Measurements from ENCODE around the gene AHCYL1. TPM values are rescaled to one million over a fixed set of nuclear protein-coding genes. Genes with fewer than 3 reads are reported as not detected.

AHCYL1 gene
- total RNA-seq, 1 experiment from 2014 or later = 92.0 TPM

DNA sequence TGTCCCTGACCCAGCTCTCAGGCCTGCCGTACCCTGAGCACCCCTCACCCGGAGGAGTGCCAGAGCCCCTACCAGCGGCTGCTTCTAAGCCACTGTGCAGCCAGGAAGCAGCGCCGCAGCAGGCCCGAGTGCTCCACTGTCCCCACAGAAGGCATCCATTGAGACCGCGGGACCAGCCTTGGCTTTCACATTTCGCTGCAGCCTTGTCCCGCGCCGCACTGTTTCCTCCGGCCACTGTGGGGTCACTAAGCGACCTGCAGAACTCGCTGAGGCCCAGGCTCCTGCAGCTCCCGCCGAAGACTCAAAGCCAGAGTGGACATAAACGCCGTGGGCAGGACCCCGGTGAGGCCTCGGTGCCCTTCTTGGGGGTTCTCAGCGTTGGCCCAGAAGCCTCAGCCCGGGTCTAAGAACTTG, 82.9 kb downstream of the AHCYL1 start:
- no peak for DNase-seq (ENCODE audit: low read depth, low spot score)
- intact Hi-C loops (cut with micrococcal nuclease) = no loop called here
- no TSS peak for BruUV-seq (replicated peaks)

DNA sequence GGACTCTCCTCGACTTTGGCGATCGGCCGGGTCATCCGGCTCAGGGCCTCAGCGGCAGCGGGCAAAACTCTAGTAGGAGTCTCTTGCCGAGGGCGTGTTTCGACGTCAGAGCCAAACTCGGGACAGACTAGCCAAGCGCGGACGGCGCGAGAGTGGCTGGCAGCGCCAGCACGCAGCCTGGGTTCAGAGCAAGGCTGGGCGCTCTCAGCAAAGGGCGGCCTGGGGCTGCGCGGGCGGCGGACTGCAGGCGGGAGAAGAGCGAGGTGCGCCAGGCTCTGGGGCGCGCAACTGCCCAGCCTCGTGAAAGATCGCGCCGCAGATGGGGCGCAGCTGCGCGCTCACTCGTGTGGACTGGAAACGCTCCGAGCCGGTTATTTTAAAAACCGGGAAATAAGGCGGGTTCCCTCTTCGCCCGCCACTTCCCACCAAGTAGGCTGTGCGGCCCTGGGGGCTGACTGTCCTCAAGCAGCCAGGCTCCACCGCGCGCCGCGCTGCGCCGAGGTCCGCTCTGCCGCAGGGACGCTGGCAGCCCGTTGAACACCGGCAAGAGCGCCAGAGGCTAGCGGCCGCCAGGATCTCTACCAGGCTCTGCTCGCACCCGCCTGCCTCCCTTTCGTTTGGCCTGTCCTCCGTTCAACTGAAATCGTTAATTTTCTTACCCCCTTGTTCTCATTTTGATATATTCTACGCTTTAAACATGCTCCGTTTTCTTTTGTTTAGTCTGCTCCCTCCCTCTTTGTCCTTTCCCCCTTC, 83.5 kb downstream of the AHCYL1 start:
- Histone ChIP-seq H3K27me3 (ENCODE audit: insufficient read depth, low read length) (no peaks in the 10 kb centered on the region), H3K79me2 (ENCODE audit: insufficient read depth, low read length) (no peaks in the 10 kb centered on the region), H3K4me2 (ENCODE audit: low read length) (no peak overlapping the region), H3K9me3 (ENCODE audit: control insufficient read depth in 1 of 2, insufficient read depth in 1 of 2, low read depth in 1 of 2, low read length in 2 of 2) (no peaks in the 10 kb centered on the region), H3K27ac (ENCODE audit: low read depth, low read length) (no peak overlapping the region), H3K4me1 (ENCODE audit: control insufficient read depth in 1 of 2, insufficient read depth in 2 of 2, low read length in 2 of 2) (no peaks in the 10 kb centered on the region), H4K20me1 (ENCODE audit: insufficient read depth) (no peaks in the 10 kb centered on the region), H3K36me3 (ENCODE audit: control insufficient read depth in 1 of 2, insufficient read depth in 2 of 2, low read length in 2 of 2) (no peaks in the 10 kb centered on the region), H3K9me2 (ENCODE audit: insufficient read depth) (no peaks in the 10 kb centered on the region), H3K4me3 (replicated peaks in 1 of 2; ENCODE audit: low read depth in 1 of 2, low read length in 2 of 2) (no peak overlapping the region), H2AFZ (ENCODE audit: low read depth, low read length, poor library complexity, severe bottlenecking) (no peak overlapping the region), H3K9ac (ENCODE audit: low read length) (no peak overlapping the region)
- CTCF ChIA-PET = interaction anchor here (1.8 kb wide), 1 partner anchor 20 kb away, joined by 4 read pairs; no protein-coding TSS in a partner anchor
- ATAC-seq (no peak), DNase-seq (ENCODE audit: low read depth, low spot score) (no peak)
- intact Hi-C loops (cut with micrococcal nuclease) = no loop called here
- no peak for TF ChIP-seq SIN3A (IDR thresholded peaks at IDR 0.05; ENCODE audit: low read depth)
- no peak for TF ChIP-seq ZFX (IDR thresholded peaks at IDR 0.05)
- no peak for TF ChIP-seq CEBPB (IDR thresholded peaks at IDR 0.05; ENCODE audit: low read depth)
- TF ChIP-seq RAD21 (IDR thresholded peaks at IDR 0.05; ENCODE audit: low read depth) = no peak
- TF ChIP-seq EGR1 (IDR thresholded peaks at IDR 0.05; ENCODE audit: low read depth) = no peak
- no peak for TF ChIP-seq ELF1 (IDR thresholded peaks at IDR 0.05; ENCODE audit: borderline replicate concordance, low read depth)
- no peak for TF ChIP-seq TCF7L2 (IDR thresholded peaks at IDR 0.05; ENCODE audit: borderline replicate concordance, extremely low read depth, insufficient read depth, insufficient read length)
- TF ChIP-seq, protein P1, sequence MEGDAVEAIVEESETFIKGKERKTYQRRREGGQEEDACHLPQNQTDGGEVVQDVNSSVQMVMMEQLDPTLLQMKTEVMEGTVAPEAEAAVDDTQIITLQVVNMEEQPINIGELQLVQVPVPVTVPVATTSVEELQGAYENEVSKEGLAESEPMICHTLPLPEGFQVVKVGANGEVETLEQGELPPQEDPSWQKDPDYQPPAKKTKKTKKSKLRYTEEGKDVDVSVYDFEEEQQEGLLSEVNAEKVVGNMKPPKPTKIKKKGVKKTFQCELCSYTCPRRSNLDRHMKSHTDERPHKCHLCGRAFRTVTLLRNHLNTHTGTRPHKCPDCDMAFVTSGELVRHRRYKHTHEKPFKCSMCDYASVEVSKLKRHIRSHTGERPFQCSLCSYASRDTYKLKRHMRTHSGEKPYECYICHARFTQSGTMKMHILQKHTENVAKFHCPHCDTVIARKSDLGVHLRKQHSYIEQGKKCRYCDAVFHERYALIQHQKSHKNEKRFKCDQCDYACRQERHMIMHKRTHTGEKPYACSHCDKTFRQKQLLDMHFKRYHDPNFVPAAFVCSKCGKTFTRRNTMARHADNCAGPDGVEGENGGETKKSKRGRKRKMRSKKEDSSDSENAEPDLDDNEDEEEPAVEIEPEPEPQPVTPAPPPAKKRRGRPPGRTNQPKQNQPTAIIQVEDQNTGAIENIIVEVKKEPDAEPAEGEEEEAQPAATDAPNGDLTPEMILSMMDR (IDR thresholded peaks at IDR 0.05 in 2 of 3, conservative IDR thresholded peaks at IDR 0.05 in 1 of 3; ENCODE audit: borderline replicate concordance in 1 of 3, insufficient read depth in 1 of 3, low read depth in 2 of 3, low read length in 2 of 3) = no peak
- TF ChIP-seq, protein P2, sequence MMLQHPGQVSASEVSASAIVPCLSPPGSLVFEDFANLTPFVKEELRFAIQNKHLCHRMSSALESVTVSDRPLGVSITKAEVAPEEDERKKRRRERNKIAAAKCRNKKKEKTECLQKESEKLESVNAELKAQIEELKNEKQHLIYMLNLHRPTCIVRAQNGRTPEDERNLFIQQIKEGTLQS (IDR thresholded peaks at IDR 0.05) = no peak
- POLR2A ChIA-PET = no interaction called here
- RAD21 ChIA-PET (ENCODE audit: low non-redundant PET in 1 of 2, low total read pairs in 2 of 2, uncharacterized antibody in 2 of 2, unreplicated experiment in 2 of 2) = no interaction called here
- BruUV-seq (replicated peaks) = no TSS peak

More for the DNA sequence above, 82.9 kb downstream of the AHCYL1 start:
- Histone ChIP-seq H3K27me3 (ENCODE audit: insufficient read depth, low read length) (no peaks in the 10 kb centered on the region), H4K20me1 (ENCODE audit: insufficient read depth) (no peaks in the 10 kb centered on the region), H3K4me3 (replicated peaks in 1 of 2; ENCODE audit: low read depth in 1 of 2, low read length in 2 of 2) (no peak overlapping the region), H3K27ac (ENCODE audit: low read depth, low read length) (no peak overlapping the region), H3K9ac (ENCODE audit: low read length) (no peak overlapping the region), H3K4me2 (ENCODE audit: low read length) (no peak overlapping the region), H3K4me1 (ENCODE audit: control insufficient read depth in 1 of 2, insufficient read depth in 2 of 2, low read length in 2 of 2) (no peaks in the 10 kb centered on the region), H3K36me3 (ENCODE audit: control insufficient read depth in 1 of 2, insufficient read depth in 2 of 2, low read length in 2 of 2) (no peaks in the 10 kb centered on the region), H2AFZ (ENCODE audit: low read depth, low read length, poor library complexity, severe bottlenecking) (no peak overlapping the region), H3K9me3 (ENCODE audit: control insufficient read depth in 1 of 2, insufficient read depth in 1 of 2, low read depth in 1 of 2, low read length in 2 of 2) (no peaks in the 10 kb centered on the region), H3K79me2 (ENCODE audit: insufficient read depth, low read length) (no peaks in the 10 kb centered on the region), H3K9me2 (ENCODE audit: insufficient read depth) (no peaks in the 10 kb centered on the region)
- no peak for ATAC-seq
- RAD21 ChIA-PET (ENCODE audit: low non-redundant PET in 1 of 2, low total read pairs in 2 of 2, uncharacterized antibody in 2 of 2, unreplicated experiment in 2 of 2) = no interaction called here
- TF ChIP-seq RAD21 (IDR thresholded peaks at IDR 0.05; ENCODE audit: low read depth) (no peak), SRF (IDR thresholded peaks at IDR 0.05; ENCODE audit: low read depth) (no peak), POLR2A (IDR thresholded peaks at IDR 0.05; ENCODE audit: borderline replicate concordance, extremely low read depth, insufficient read depth, insufficient read length) (no peak), FOSL1 (IDR thresholded peaks at IDR 0.05; ENCODE audit: low read depth) (no peak)
- TF ChIP-seq, protein P3, sequence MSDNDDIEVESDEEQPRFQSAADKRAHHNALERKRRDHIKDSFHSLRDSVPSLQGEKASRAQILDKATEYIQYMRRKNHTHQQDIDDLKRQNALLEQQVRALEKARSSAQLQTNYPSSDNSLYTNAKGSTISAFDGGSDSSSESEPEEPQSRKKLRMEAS (IDR thresholded peaks at IDR 0.05) = no peak
- POLR2A ChIA-PET = no interaction called here
- CTCF ChIA-PET = interaction anchor here (1.8 kb wide), 1 partner anchor 21 kb away, joined by 4 read pairs; no protein-coding TSS in a partner anchor
